Tibial nerve (tissue), 4 donors: ENCODE measurements around the gene MAP1LC3B.

ENCODE experiments used
- EP300 ChIP-seq, 2 donors: sonication (generic); formaldehyde crosslinking; IDR thresholded peaks; one replicate each; pipeline ENCODE4 v1.6.1; 2017; ENCODE audit warnings: antibody characterized with exemption in 2 of 2, mild to moderate bottlenecking in 1 of 2
- TF ChIP-seq, protein P1 (sequence below), 5 experiments: fragments of 200-600 bp in 3 of 5; fragments of 450-650 bp in 2 of 5; sonication (generic) in 3 of 5; IDR thresholded peaks; one replicate each; pipeline ENCODE4 v1.5.1; 2016 to 2019; ENCODE audit warnings: antibody characterized with exemption in 5 of 5, mild to moderate bottlenecking in 3 of 5, moderate library complexity in 2 of 5

DNA sequence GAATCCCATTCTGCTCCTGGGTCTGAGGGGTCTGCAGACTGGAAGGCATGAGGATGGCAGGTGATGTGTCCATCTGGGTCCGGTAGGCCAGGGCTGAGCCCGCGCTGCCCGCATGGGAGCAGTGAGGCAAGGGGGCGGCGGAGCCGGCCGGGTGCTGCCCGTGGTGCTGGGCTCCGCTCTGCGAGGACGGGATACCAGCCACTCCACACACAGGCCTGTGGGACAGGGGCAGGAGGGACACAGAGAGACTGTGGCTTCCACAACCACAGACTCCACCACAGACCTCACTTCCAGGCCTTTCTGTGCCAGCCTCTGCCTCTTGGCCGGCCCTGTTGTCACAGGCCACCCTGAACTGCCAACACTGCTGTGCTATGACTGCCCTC is 25.4 kb downstream of the MAP1LC3B start:
- TF ChIP-seq, protein P1, sequence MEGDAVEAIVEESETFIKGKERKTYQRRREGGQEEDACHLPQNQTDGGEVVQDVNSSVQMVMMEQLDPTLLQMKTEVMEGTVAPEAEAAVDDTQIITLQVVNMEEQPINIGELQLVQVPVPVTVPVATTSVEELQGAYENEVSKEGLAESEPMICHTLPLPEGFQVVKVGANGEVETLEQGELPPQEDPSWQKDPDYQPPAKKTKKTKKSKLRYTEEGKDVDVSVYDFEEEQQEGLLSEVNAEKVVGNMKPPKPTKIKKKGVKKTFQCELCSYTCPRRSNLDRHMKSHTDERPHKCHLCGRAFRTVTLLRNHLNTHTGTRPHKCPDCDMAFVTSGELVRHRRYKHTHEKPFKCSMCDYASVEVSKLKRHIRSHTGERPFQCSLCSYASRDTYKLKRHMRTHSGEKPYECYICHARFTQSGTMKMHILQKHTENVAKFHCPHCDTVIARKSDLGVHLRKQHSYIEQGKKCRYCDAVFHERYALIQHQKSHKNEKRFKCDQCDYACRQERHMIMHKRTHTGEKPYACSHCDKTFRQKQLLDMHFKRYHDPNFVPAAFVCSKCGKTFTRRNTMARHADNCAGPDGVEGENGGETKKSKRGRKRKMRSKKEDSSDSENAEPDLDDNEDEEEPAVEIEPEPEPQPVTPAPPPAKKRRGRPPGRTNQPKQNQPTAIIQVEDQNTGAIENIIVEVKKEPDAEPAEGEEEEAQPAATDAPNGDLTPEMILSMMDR (IDR thresholded peaks at IDR 0.05), result no peak
- no peak for TF ChIP-seq EP300 (IDR thresholded peaks at IDR 0.05)
